Right lobe of liver (tissue), 4 donors: ENCODE data around the gene RFC3.

ENCODE experiments used
- POLR2A ChIP-seq: fragments of 450-650 bp; IDR thresholded peaks from one replicate; pipeline ENCODE4 v1.6.1; 2017; ENCODE audit warnings: antibody characterized with exemption, mild to moderate bottlenecking
- TF ChIP-seq, protein P1 (sequence below), 4 donors: fragments of 200-600 bp in 3 of 4; fragments of 450-650 bp in 1 of 4; IDR thresholded peaks; one replicate each; pipeline versions ENCODE4 v1.5.1 to v1.8.0; 2016 to 2022; ENCODE audit warnings: antibody characterized with exemption in 4 of 4, mild to moderate bottlenecking in 2 of 4
- donor health status: DM: no; HTN: no; CAD: no.
- donor health status: DM: no; HTN: no; CAD: no.
- donor health status: DM: no; HTN: yes; CAD: no.

DNA sequence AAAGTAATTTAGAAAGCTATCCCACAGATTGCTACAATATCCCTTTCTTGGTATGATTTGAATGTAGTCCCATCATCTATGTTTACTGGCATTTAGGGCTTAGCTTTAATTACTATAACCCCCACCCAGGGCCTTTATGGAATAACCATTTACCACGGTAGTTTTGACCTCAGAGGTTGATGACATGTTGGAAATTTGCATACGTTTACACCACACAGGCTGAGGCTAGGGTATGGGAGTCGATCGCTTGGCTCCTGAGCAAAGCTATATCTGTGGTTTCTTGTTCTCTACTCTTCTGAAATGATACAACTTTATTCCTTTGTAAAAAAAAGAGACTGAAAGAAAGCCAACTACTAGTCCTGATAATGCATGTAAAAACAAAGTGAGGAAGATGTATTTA lies 28.2 kb upstream of the RFC3 start:
- no peak for TF ChIP-seq POLR2A
- TF ChIP-seq, protein P1, sequence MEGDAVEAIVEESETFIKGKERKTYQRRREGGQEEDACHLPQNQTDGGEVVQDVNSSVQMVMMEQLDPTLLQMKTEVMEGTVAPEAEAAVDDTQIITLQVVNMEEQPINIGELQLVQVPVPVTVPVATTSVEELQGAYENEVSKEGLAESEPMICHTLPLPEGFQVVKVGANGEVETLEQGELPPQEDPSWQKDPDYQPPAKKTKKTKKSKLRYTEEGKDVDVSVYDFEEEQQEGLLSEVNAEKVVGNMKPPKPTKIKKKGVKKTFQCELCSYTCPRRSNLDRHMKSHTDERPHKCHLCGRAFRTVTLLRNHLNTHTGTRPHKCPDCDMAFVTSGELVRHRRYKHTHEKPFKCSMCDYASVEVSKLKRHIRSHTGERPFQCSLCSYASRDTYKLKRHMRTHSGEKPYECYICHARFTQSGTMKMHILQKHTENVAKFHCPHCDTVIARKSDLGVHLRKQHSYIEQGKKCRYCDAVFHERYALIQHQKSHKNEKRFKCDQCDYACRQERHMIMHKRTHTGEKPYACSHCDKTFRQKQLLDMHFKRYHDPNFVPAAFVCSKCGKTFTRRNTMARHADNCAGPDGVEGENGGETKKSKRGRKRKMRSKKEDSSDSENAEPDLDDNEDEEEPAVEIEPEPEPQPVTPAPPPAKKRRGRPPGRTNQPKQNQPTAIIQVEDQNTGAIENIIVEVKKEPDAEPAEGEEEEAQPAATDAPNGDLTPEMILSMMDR (IDR thresholded peaks at IDR 0.05), result no peak
